K562 treated with DMSO at 1 percent for 48 hours (cell line): Measurements from ENCODE around the gene HSPA14. TPM values are rescaled to one million over a fixed set of nuclear protein-coding genes. Genes with fewer than 3 reads are reported as not detected.

ENCODE experiments used
- total RNA-seq: library from RNA; unstranded; fragments of 300-600 nt; gene quantifications from 2 replicates; pipeline ENCODE4 v1.2.3, GENCODE V29; 2022; ENCODE audit warnings: low replicate concordance; ENCODE audit errors: extremely low read depth

Gene HSPA14
- not detected in 2 replicates for total RNA-seq

GRCh38 chr10:14837757-14838581 is at the start of gene HSPA14, which contains the start of the genes CDNF and MSANTD7:
Gene HSPA14, plus strand, starts transcription at chr10:14838306. Its CDS starts 97 bp downstream, at chr10:14838403.
Gene CDNF, minus strand, starts transcription at chr10:14838037. Its CDS starts 91 bp downstream, at chr10:14837946.
Gene MSANTD7, plus strand, starts transcription at chr10:14838306. Its CDS starts 3,979 bp downstream, at chr10:14842285.

GRCh38 chr10:14878266-14879123 is 40.4 kb downstream of the HSPA14 start, which contains the start of gene SUV39H2:
Gene SUV39H2, plus strand, starts transcription at chr10:14878866. Its CDS starts 23 bp downstream, at chr10:14878889.

Other genes with a start within 250 kb of the HSPA14 start
- not detected in 2 replicates for gene FAM107B, start 63.4 kb upstream of the HSPA14 start, total RNA-seq
- not detected in 2 replicates for gene CDNF, start 269 bp upstream of the HSPA14 start, total RNA-seq
- not detected in 2 replicates for gene MSANTD7, start within 50 bp of the HSPA14 start, total RNA-seq
- not detected in 2 replicates for gene SUV39H2, start 40.6 kb downstream of the HSPA14 start, total RNA-seq
- not detected in 2 replicates for gene DCLRE1C, start 115.8 kb downstream of the HSPA14 start, total RNA-seq
- gene MEIG1, start 121.1 kb downstream of the HSPA14 start, total RNA-seq: not detected in 2 replicates
- not detected in 2 replicates for gene OLAH, start 205.6 kb downstream of the HSPA14 start, total RNA-seq